KOPT-K1 (cell line): Measurements from ENCODE around the gene ATP5MC2.
"Not testable (repeated sequence)": the region's sequence is repeated elsewhere in the genome, so short reads cannot be mapped to it uniquely, and the experiment has no call there.

Experiments used
- H3K27ac ChIP-seq: fragments of 200-600 bp; sonication (generic); 2 replicates; pipeline ENCODE4 v1.5.1; 2016; ENCODE audit warnings: antibody characterized with exemption, mild to moderate bottlenecking, low read depth, low read length; ENCODE audit not compliant: poor library complexity, severe bottlenecking
- H3K36me3 ChIP-seq: fragments of 200-600 bp; sonication (generic); 2 replicates; pipeline ENCODE4 v1.5.1; 2017; ENCODE audit warnings: antibody characterized with exemption, mild to moderate bottlenecking, low read length, moderate library complexity; ENCODE audit not compliant: insufficient read depth
- H3K9me3 ChIP-seq: fragments of 200-600 bp; sonication (generic); 2 replicates; pipeline ENCODE4 v1.5.1; 2017; ENCODE audit warnings: antibody characterized with exemption, low read length, mild to moderate bottlenecking; ENCODE audit not compliant: insufficient read depth, poor library complexity, severe bottlenecking

The ATP5MC2 gene

DNA sequence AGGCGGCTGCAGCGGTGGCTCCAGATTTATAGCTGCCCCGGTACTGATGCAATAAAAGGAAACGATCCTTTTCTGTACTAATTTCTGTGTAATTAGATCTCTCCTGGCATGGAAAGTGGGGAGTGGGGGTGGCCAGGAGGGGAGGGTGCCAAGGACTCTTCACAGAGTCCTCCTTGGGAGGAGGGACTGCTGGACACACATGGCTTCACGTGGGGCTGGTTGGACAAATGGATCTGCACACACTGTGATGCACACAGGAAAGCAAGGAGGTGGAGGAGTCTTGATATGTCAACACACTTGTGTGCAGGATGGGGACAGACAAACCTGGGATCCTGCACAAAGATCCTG lies 23.8 kb upstream of the ATP5MC2 start:
- H3K9me3 ChIP-seq = no peaks in the 10 kb centered on the region
- no peak overlapping the region for H3K27ac ChIP-seq
- no peaks in the 10 kb centered on the region for H3K36me3 ChIP-seq

- Histone ChIP-seq H3K36me3 (no peaks in the 10 kb centered on the region), H3K27ac (no peak overlapping the region), H3K9me3 (no peaks in the 10 kb centered on the region)
Observed at GRCh38 chr12:53698948-53699677, 23.2 kb upstream of the ATP5MC2 start.

DNA sequence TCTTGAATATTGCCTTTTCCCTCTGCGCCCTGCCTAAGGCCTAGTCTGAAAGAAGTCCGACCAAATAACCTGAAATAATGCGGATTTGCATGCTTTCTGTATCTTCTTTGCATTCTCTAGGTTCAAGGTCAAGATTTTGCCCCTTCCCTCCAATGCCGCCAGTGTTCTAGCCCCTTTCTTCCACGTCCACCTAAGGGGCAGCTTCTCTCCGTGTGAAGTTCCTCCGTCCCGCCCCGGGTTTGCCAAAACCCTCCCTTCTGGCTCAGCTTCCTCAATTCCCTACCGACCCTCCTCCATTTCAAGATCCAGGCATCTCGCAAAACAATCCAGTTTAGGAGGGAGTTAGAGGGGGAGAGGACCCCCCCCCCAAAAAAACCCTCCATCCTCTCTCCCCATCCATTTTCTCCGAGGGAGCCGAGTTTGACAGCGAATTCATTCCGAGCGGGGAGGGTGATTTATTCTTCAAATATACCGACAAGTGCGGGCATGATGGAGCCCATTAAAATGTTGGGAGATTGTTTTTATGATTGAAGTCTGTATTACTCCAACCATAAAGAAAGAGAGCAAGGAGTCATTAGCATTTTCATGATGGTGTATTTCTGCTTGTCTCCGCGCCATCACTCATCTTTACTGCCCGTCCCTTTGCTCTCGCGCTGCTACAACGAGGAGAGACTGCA lies 20.9 kb upstream of the ATP5MC2 start:
- H3K27ac ChIP-seq = no peak overlapping the region
- no peaks in the 10 kb centered on the region for H3K36me3 ChIP-seq
- peaks cover 4% of the 10 kb centered on the region for H3K9me3 ChIP-seq

GRCh38 chr12:53696285-53696654 lies 20.4 kb upstream of the ATP5MC2 start:
- H3K36me3 ChIP-seq = no peaks in the 10 kb centered on the region
- no peak overlapping the region for H3K27ac ChIP-seq
- H3K9me3 ChIP-seq = peaks cover 9% of the 10 kb centered on the region

DNA sequence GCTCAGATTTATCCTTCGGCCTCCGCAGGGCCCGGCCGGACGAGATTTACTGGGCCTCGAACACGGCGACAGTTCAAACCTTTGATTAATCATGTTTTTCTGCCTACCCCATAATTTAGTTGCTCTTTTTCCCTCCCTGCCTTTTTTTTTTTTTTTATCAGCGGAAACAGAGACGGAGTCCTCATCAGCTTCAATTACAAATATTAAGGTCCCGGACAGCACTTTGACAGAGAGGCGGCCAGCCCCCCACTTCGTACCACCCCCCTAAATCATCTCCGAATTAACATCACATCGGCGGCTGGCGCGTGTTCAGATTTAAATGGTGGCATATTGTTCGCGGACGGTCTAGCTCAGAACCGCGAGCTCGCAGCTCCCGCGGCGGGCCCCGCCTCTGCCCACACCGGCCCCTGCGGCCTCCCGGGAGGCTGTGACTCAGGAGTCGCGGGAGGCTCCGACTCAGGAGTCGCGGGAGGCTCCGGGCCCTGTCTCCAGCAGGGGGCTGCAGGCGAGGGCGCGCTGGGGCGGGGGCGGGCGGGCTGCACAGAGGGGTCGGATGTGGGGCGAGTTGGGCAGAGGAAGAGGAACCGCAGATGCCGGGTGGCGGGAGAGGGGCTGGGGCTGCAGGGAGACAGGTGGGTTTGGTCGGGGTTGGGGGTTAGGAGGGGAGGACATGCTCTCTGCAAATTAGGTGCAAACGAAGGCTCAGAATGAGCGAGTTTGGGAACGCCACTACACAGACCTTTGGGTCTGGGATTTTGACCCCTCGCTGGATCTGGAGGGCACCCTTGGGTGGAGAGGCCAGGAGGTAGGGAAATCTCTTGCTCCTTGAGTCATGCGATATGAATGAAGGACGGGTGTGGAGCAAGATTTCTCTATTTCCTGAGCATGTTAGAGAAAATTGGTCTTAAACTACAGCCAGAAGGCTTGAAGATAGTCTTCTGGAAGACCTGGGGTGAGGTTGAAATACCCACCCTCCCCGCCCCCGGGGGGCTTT lies 19.6 kb upstream of the ATP5MC2 start:
- Histone ChIP-seq H3K9me3 (peaks cover 13% of the 10 kb centered on the region), H3K36me3 (no peaks in the 10 kb centered on the region), H3K27ac (no peak overlapping the region)

- no peaks in the 10 kb centered on the region for H3K36me3 ChIP-seq
- peaks cover 13% of the 10 kb centered on the region for H3K9me3 ChIP-seq
- no peak overlapping the region for H3K27ac ChIP-seq
Observed at GRCh38 chr12:53694756-53695151, 18.9 kb upstream of the ATP5MC2 start.

DNA sequence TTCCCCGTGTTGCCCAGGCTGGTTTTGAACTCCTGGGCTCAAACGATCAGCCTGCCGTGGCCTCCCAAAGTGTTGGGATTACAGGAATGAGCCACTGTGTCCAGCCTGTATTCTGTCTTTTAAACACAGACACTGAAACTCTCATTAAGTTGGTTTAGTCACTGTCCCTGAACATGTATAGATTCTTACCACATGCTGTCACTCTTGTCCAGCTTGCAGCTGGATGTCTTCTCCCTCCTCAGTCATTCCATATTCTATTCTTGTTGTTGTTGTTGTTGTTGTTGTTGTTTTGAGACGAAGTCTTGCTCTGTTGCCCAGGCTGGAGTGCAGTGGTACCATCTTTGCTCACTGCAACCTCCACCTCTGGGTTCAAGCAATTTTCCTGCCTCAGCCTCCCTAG lies 12.3 kb upstream of the ATP5MC2 start:
- no peak overlapping the region for H3K27ac ChIP-seq
- peaks cover 13% of the 10 kb centered on the region for H3K9me3 ChIP-seq
- H3K36me3 ChIP-seq = no peaks in the 10 kb centered on the region

GRCh38 chr12:53686436-53686835 lies 10.6 kb upstream of the ATP5MC2 start:
- H3K36me3 ChIP-seq = no peaks in the 10 kb centered on the region
- peaks cover 5% of the 10 kb centered on the region for H3K9me3 ChIP-seq
- H3K27ac ChIP-seq = no peak overlapping the region

DNA sequence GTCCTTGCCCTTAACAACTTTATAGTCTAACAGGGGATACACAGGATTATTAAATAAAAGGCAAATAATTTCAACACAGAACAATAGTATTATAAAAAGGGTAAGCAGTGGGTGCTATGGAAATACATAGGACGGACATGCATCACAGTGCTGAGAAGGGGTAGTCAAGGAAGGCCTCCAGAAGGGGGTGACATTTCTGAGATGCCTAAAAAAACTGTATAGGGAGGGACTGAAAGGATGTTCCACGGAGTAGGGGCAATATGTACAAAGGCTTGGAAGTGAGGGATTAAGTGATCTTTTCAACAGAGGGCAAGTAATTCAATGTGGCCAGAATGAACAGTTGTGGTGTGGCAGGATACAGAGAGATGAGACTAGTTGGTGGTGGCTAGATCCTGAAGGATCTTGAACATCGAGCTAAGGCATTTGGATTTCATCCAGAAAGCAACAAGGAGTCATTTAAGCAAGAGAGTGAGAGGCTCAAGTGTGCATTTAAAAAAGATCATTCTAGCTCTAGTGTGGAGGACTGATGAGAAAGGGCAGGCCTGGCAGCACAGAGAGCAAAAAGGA lies 8.9 kb upstream of the ATP5MC2 start:
- Histone ChIP-seq H3K9me3 (no peaks in the 10 kb centered on the region), H3K27ac (no peak overlapping the region), H3K36me3 (no peaks in the 10 kb centered on the region)

GRCh38 chr12:53683983-53684382 lies 8.1 kb upstream of the ATP5MC2 start:
- Histone ChIP-seq H3K27ac (no peak overlapping the region), H3K9me3 (no peaks in the 10 kb centered on the region), H3K36me3 (no peaks in the 10 kb centered on the region)

DNA sequence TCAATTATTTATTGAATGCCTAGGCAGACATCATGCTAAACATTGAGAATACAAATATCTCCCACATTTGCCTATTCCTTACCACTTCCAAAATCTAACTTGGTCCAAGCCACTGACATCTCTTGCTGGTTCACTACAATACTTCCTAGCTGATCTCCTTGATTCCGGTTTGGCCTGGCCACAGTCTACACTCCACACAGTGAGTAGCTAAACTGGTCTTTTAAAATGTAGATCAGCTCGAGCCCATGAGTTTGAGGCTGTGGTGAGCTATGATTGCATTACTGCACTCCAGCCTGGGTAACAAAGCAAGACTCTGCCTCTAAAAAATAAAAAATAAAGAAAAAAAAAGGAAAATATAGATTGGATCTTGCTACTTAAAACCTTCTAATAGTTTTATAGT lies 7.6 kb upstream of the ATP5MC2 start:
- Histone ChIP-seq H3K9me3 (no peaks in the 10 kb centered on the region), H3K36me3 (no peaks in the 10 kb centered on the region), H3K27ac (no peak overlapping the region)

- H3K27ac ChIP-seq, H3K9me3 ChIP-seq, H3K36me3 ChIP-seq: not testable (repeated sequence)
Observed at GRCh38 chr12:53680061-53680460, 4.2 kb upstream of the ATP5MC2 start.

GRCh38 chr12:53677800-53678148 lies 1.9 kb upstream of the ATP5MC2 start:
- no peaks in the 10 kb centered on the region for H3K9me3 ChIP-seq
- H3K27ac ChIP-seq = no peak overlapping the region
- peaks cover 17% of the 10 kb centered on the region for H3K36me3 ChIP-seq

DNA sequence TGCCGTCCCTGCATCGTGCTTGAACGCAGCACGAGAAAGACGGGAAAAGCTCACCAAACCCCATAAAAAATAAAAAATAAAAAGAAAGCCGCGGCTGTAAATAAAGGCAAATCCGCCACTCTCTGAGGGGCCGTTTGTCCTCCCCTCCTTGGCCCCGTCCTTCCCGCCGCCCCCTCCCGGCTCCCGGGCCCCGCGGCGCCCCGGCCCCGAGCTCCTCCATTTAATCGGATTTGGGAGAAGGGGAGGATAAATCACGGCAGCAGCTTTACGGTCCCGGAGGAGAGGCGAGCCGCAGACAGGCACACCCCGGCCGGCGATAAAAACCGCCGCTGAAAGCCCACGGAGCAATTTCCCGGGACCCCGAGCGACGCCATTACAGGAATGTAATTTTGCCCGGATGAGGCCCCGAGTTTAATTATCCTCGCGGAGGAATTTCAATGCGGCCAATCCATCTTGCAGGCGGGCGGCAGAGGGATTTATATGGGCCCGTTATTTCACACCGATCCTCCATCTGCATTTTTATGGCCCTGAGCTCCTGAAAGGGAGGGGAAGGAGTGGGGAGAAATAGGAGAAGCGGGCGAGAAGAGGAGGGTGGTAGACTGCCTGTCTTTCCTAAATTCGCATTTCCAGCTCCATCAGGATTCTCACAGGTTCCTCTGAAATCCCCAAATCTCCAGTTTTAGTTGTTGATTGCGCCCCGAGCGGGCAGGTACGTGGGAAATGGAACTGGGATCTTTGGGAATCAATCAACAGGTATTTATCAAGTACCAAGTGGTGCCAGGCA lies 1.3 kb upstream of the ATP5MC2 start:
- no peak overlapping the region for H3K27ac ChIP-seq
- peaks cover 22% of the 10 kb centered on the region for H3K36me3 ChIP-seq
- H3K9me3 ChIP-seq = no peaks in the 10 kb centered on the region
